GM23338 (cell line): ENCODE measurements around the gene IQCE. TPM values are rescaled to one million over a fixed set of nuclear protein-coding genes. Genes with fewer than 3 reads are reported as not detected.
A peak's percentile ranks its signal among the peaks of the same experiment; 100 is the strongest.

ENCODE experiments used
- ATAC-seq: fragments of 200-7000 bp; cut with Tn5 transposase; 3 replicates; pipeline ENCODE4 v1.9.1; 2020
- DNase-seq: peaks from one replicate; pipeline ENCODE4 v3.0.0-alpha.2; 2015; ENCODE audit warnings: low spot score
- H2AFZ ChIP-seq: fragments of 200-600 bp; sonication (generic); 2 replicates; pipeline ENCODE4 v1.8.0; 2016; ENCODE audit warnings: antibody characterized with exemption, mild to moderate bottlenecking, moderate library complexity
- H3F3A ChIP-seq: fragments of 200-600 bp; sonication (generic); replicated peaks from 2 replicates; pipeline ENCODE4 v1.8.0; 2017; ENCODE audit warnings: antibody characterized with exemption, mixed run types, low read depth
- H3K27ac ChIP-seq: fragments of 200-600 bp; sonication (generic); 2 replicates; pipeline ENCODE4 v1.6.1; 2016; ENCODE audit warnings: low read depth
- H3K27me3 ChIP-seq: fragments of 200-600 bp; sonication (generic); 2 replicates; pipeline ENCODE4 v1.8.0; 2016; ENCODE audit warnings: mild to moderate bottlenecking, mixed run types, moderate library complexity; ENCODE audit not compliant: insufficient read depth
- H3K36me3 ChIP-seq: fragments of 200-600 bp; sonication (generic); 2 replicates; pipeline ENCODE4 v1.8.0; 2016; ENCODE audit warnings: mild to moderate bottlenecking; ENCODE audit not compliant: insufficient read depth
- H3K4me1 ChIP-seq: fragments of 200-600 bp; sonication (generic); 2 replicates; pipeline ENCODE4 v1.8.0; 2016; ENCODE audit warnings: mild to moderate bottlenecking, moderate library complexity; ENCODE audit not compliant: insufficient read depth
- H3K4me2 ChIP-seq: fragments of 200-600 bp; sonication (generic); 2 replicates; pipeline ENCODE4 v1.7.1; 2017; ENCODE audit warnings: mixed run types
- H3K4me3 ChIP-seq: fragments of 200-600 bp; sonication (generic); 2 replicates; pipeline ENCODE4 v1.6.1; 2016; ENCODE audit warnings: mixed run types
- H3K79me2 ChIP-seq: fragments of 200-600 bp; sonication (generic); replicated peaks from 2 replicates; pipeline ENCODE4 v1.8.0; 2017; ENCODE audit warnings: mild to moderate bottlenecking; ENCODE audit not compliant: insufficient read depth
- H3K9me2 ChIP-seq: fragments of 200-600 bp; sonication (generic); 2 replicates; pipeline ENCODE4 v1.8.0; 2017; ENCODE audit not compliant: insufficient read depth
- H4K20me1 ChIP-seq: fragments of 200-600 bp; sonication (generic); replicated peaks from 2 replicates; pipeline ENCODE4 v1.8.0; 2017; ENCODE audit warnings: mild to moderate bottlenecking; ENCODE audit not compliant: insufficient read depth
- H3K27ac Mint-ChIP-seq: 2 replicates; pipeline ENCODE4 v1.8.0; 2020; ENCODE audit warnings: inconsistent platforms, mild to moderate bottlenecking, moderate library complexity, mixed read lengths
- H3K27me3 Mint-ChIP-seq: 3 replicates; pipeline ENCODE4 v1.8.0; 2022; ENCODE audit warnings: low read depth, mild to moderate bottlenecking, moderate library complexity, mixed read lengths, inconsistent platforms; ENCODE audit not compliant: insufficient read depth, poor library complexity
- H3K36me3 Mint-ChIP-seq: 3 replicates; pipeline ENCODE4 v1.8.0; 2021; ENCODE audit warnings: low read depth, mild to moderate bottlenecking, inconsistent platforms, moderate library complexity, mixed read lengths
- H3K4me1 Mint-ChIP-seq: 3 replicates; pipeline ENCODE4 v1.8.0; 2020; ENCODE audit warnings: mild to moderate bottlenecking, inconsistent platforms, mixed read lengths
- H3K4me3 Mint-ChIP-seq: 3 replicates; pipeline ENCODE4 v1.8.0; 2021; ENCODE audit warnings: moderate library complexity, mild to moderate bottlenecking, inconsistent platforms, mixed read lengths
- H3K9me3 Mint-ChIP-seq: 3 replicates; pipeline ENCODE4 v1.8.0; 2020; ENCODE audit warnings: moderate library complexity, mild to moderate bottlenecking, inconsistent platforms, mixed read lengths
- CTCF ChIP-seq, 2 experiments: fragments of 200-600 bp in 1 of 2; sonication (generic) in 1 of 2; conservative IDR thresholded peaks; 2 replicates each; pipeline versions ENCODE4 v1.5.1 to v1.6.1; 2016 to 2017; ENCODE audit warnings: antibody characterized with exemption in 2 of 2, low read depth in 2 of 2, mild to moderate bottlenecking in 2 of 2, moderate library complexity in 1 of 2
- ETS1 ChIP-seq: IDR thresholded peaks from 2 replicates; pipeline ENCODE4 v1.6.1; 2016; ENCODE audit warnings: antibody characterized with exemption
- JUNB ChIP-seq: IDR thresholded peaks from one replicate; pipeline ENCODE4 v1.6.1; 2016; ENCODE audit warnings: antibody characterized with exemption; ENCODE audit not compliant: unreplicated experiment
- REST ChIP-seq: IDR thresholded peaks from one replicate; pipeline ENCODE4 v1.6.1; 2018; ENCODE audit warnings: antibody characterized with exemption; ENCODE audit not compliant: unreplicated experiment
- ZNF114 ChIP-seq: fragments of 250-450 bp; sonication (Bioruptor Pico); IDR thresholded peaks from 2 replicates; pipeline ENCODE4 v1.5.0; 2020; ENCODE audit warnings: mild to moderate bottlenecking, moderate library complexity
- ZNF462 ChIP-seq: fragments of 250-450 bp; sonication (Bioruptor Pico); IDR thresholded peaks from 2 replicates; pipeline ENCODE4 v1.5.0; 2020; ENCODE audit warnings: mild to moderate bottlenecking, moderate library complexity
- polyA plus RNA-seq: library from polyadenylated mRNA; unstranded; fragments of >200 nt; fragmentation: Nextera tagmentation; extraction: Ambion mirVana; gene quantifications from 2 replicates; pipeline ENCODE4 v1.2.1, GENCODE V29; 2016
- total RNA-seq: library from RNA; depleted of rRNA; stranded (reverse); fragments of >200 nt; shearing (Covaris generic); gene quantifications from 2 replicates; pipeline ENCODE4 v1.2.3, GENCODE V29; 2014

Gene IQCE
- total and polyA plus RNA-seq, 2 experiments from 2014 or later, result 5.0 to 7.7 TPM

- Histone ChIP-seq H3F3A (peaks cover 12% of the 10 kb centered on the region; the same call in 1 of the 2 replicates), H3K4me1 (no peaks in the 10 kb centered on the region; the same call in 1 of the 2 replicates), H3K9me2 (no peaks in the 10 kb centered on the region), H2AFZ (no peak overlapping the region), H3K36me3 (no peaks in the 10 kb centered on the region), H3K4me3 (no peak overlapping the region), H4K20me1 (no peaks in the 10 kb centered on the region), H3K27me3 (no peaks in the 10 kb centered on the region), H3K79me2 (no peaks in the 10 kb centered on the region), H3K27ac (0 out of 2 replicates have a peak overlapping the region, but pooled peaks have one; percentile 32), H3K4me2 (no peak overlapping the region)
- TF ChIP-seq JUNB (no peak), ETS1 (no peak), CTCF (conservative IDR thresholded peaks at IDR 0.05; ENCODE audit: low read depth in 2 of 2) (peak; percentile 61 to 91), ZNF114 (CRISPR knock-in tag) (no peak)
- H3K36me3 Mint-ChIP-seq, result peaks cover 3% of the 10 kb centered on the region; the same call in 1 of the 3 replicates
- H3K9me3 Mint-ChIP-seq, result no peaks in the 10 kb centered on the region
- ATAC-seq, result peak; percentile 92
- peaks cover 11% of the 10 kb centered on the region for H3K4me1 Mint-ChIP-seq
- H3K27me3 Mint-ChIP-seq, result peaks cover 4% of the 10 kb centered on the region
- DNase-seq, result peak; percentile 76
- no peak overlapping the region for H3K27ac Mint-ChIP-seq
- H3K4me3 Mint-ChIP-seq, result no peak overlapping the region
These were observed 9.0 kb downstream of the IQCE start for GRCh38 chr7:2567679-2568278.

GRCh38 chr7:2568521-2569223 lies 9.9 kb downstream of the IQCE start:
- Histone ChIP-seq H3K27me3 (no peaks in the 10 kb centered on the region), H3F3A (peaks cover 12% of the 10 kb centered on the region; the same call in 1 of the 2 replicates), H3K79me2 (no peaks in the 10 kb centered on the region), H3K36me3 (no peaks in the 10 kb centered on the region), H3K4me2 (no peak overlapping the region), H3K9me2 (no peaks in the 10 kb centered on the region), H4K20me1 (no peaks in the 10 kb centered on the region), H3K27ac (no peak overlapping the region), H2AFZ (no peak overlapping the region), H3K4me1 (no peaks in the 10 kb centered on the region; the same call in 1 of the 2 replicates), H3K4me3 (no peak overlapping the region)
- Mint-ChIP-seq H3K36me3 (no peaks in the 10 kb centered on the region), H3K4me3 (no peak overlapping the region; the same call in 2 of the 3 replicates), H3K9me3 (no peaks in the 10 kb centered on the region), H3K4me1 (peaks cover 11% of the 10 kb centered on the region), H3K27ac (no peak overlapping the region), H3K27me3 (peaks cover 4% of the 10 kb centered on the region)
- DNase-seq (no peak), ATAC-seq (no peak)
- no peak for TF ChIP-seq REST
- no peak for TF ChIP-seq ZNF114 (CRISPR knock-in tag)
- TF ChIP-seq ZNF462 (CRISPR knock-in tag), result no peak
